Mesenchymal stem cell (in vitro differentiated cells and primary cell): ENCODE data around the gene SIK3.

ENCODE experiments used
- DNase-seq: peaks from one replicate; pipeline ENCODE4 v3.0.0-alpha.2; 2013
- H2AFZ ChIP-seq: one replicate; pipeline ENCODE4 v1.6.1; 2013; ENCODE audit warnings: low read depth, mild to moderate bottlenecking, control low read depth, inconsistent platforms, low read length, moderate library complexity
- H2AK5ac ChIP-seq: 2 replicates; pipeline ENCODE4 v1.6.1; 2013; ENCODE audit warnings: low read length, moderate library complexity, mild to moderate bottlenecking, inconsistent platforms; ENCODE audit not compliant: severe bottlenecking
- H2BK120ac ChIP-seq: one replicate; pipeline ENCODE4 v1.6.1; 2013; ENCODE audit warnings: low read depth, mild to moderate bottlenecking, inconsistent platforms, low read length, moderate library complexity
- H2BK12ac ChIP-seq, 2 experiments: one replicate each; pipeline ENCODE4 v1.6.1; 2013; ENCODE audit warnings: inconsistent platforms in 2 of 2, low read length in 2 of 2, mild to moderate bottlenecking in 2 of 2, moderate library complexity in 2 of 2, control low read depth in 1 of 2
- H2BK15ac ChIP-seq: one replicate; pipeline ENCODE4 v1.6.1; 2013; ENCODE audit warnings: mild to moderate bottlenecking, low read depth, inconsistent platforms; ENCODE audit not compliant: poor library complexity, severe bottlenecking
- H2BK5ac ChIP-seq: 2 replicates; pipeline ENCODE4 v1.6.1; 2013; ENCODE audit warnings: low read depth, mild to moderate bottlenecking, low read length, control low read depth, inconsistent platforms; ENCODE audit not compliant: poor library complexity, severe bottlenecking
- H3K14ac ChIP-seq, 2 experiments: one replicate each; pipeline ENCODE4 v1.6.1; 2013; ENCODE audit warnings: inconsistent platforms in 2 of 2, low read length in 2 of 2, control low read depth in 1 of 2, mild to moderate bottlenecking in 1 of 2, moderate library complexity in 1 of 2
- H3K18ac ChIP-seq, 2 experiments: one replicate each; pipeline ENCODE4 v1.6.1; 2013; ENCODE audit warnings: inconsistent platforms in 2 of 2, low read length in 2 of 2, control low read depth in 1 of 2, low read depth in 1 of 2, mild to moderate bottlenecking in 1 of 2
- H3K23ac ChIP-seq, 2 experiments: one replicate each; pipeline ENCODE4 v1.6.1; 2013; ENCODE audit warnings: inconsistent platforms in 2 of 2, low read length in 2 of 2, mild to moderate bottlenecking in 2 of 2, moderate library complexity in 2 of 2, control low read depth in 1 of 2
- H3K27ac ChIP-seq: 2 replicates; pipeline ENCODE4 v1.5.1; 2013; ENCODE audit warnings: mild to moderate bottlenecking, moderate library complexity, low read length, control low read depth, inconsistent platforms; ENCODE audit not compliant: poor library complexity, severe bottlenecking
- H3K27me3 ChIP-seq, 2 experiments: 2 replicates each; pipeline versions ENCODE4 v1.6.1 to v1.7.0; 2013; ENCODE audit warnings: low read length in 2 of 2, mild to moderate bottlenecking in 2 of 2, moderate library complexity in 2 of 2, control low read depth in 1 of 2, inconsistent platforms in 1 of 2; ENCODE audit not compliant: control insufficient read depth in 1 of 2, insufficient read depth in 1 of 2
- H3K36me3 ChIP-seq, 2 experiments: 2 replicates each; pipeline versions ENCODE4 v1.6.1 to v1.7.0; 2013; ENCODE audit warnings: low read length in 2 of 2, control low read depth in 1 of 2, inconsistent platforms in 1 of 2, low read depth in 1 of 2, mild to moderate bottlenecking in 1 of 2; ENCODE audit not compliant: insufficient read depth in 2 of 2, control insufficient read depth in 1 of 2
- H3K4ac ChIP-seq, 2 experiments: one replicate each; pipeline ENCODE4 v1.6.1; 2013; ENCODE audit warnings: inconsistent platforms in 2 of 2, low read length in 2 of 2, mild to moderate bottlenecking in 2 of 2, moderate library complexity in 2 of 2, control low read depth in 1 of 2, low read depth in 1 of 2
- H3K4me1 ChIP-seq: 2 replicates; pipeline ENCODE4 v1.6.1; 2013; ENCODE audit warnings: low read depth, low read length, control low read depth; ENCODE audit not compliant: control insufficient read depth, insufficient read depth
- H3K4me2 ChIP-seq: 2 replicates; pipeline ENCODE4 v1.6.1; 2013; ENCODE audit warnings: low read length, mild to moderate bottlenecking, inconsistent platforms; ENCODE audit not compliant: poor library complexity, severe bottlenecking
- H3K4me3 ChIP-seq, 2 experiments: 2 replicates each; pipeline versions ENCODE4 v1.5.1 to v1.7.0; 2013; ENCODE audit warnings: low read length in 2 of 2, mild to moderate bottlenecking in 2 of 2, control low read depth in 1 of 2, low read depth in 1 of 2; ENCODE audit not compliant: insufficient read depth in 1 of 2
- H3K79me1 ChIP-seq: replicated peaks from 2 replicates; pipeline ENCODE4 v1.6.1; 2013; ENCODE audit warnings: mild to moderate bottlenecking, control low read depth, low read length, inconsistent platforms; ENCODE audit not compliant: poor library complexity, severe bottlenecking
- H3K9ac ChIP-seq: 2 replicates; pipeline ENCODE4 v1.7.0; 2013; ENCODE audit warnings: mild to moderate bottlenecking, low read length, moderate library complexity
- H3K9me3 ChIP-seq: 2 replicates; pipeline ENCODE4 v1.7.0; 2013; ENCODE audit warnings: mild to moderate bottlenecking, low read length; ENCODE audit not compliant: control insufficient read depth
- H4K8ac ChIP-seq: one replicate; pipeline ENCODE4 v1.6.1; 2013; ENCODE audit warnings: inconsistent platforms, mild to moderate bottlenecking, low read length, moderate library complexity
- H4K91ac ChIP-seq: one replicate; pipeline ENCODE4 v1.6.1; 2013; ENCODE audit warnings: mild to moderate bottlenecking, low read length, inconsistent platforms
- WGBS: methylation state at CpG from one replicate; pipeline ENCODE4 v1.1.7; 2013; ENCODE audit warnings: mixed read lengths; 5-methylcytosine and 5-hydroxymethylcytosine counted together

The SIK3 gene

DNA sequence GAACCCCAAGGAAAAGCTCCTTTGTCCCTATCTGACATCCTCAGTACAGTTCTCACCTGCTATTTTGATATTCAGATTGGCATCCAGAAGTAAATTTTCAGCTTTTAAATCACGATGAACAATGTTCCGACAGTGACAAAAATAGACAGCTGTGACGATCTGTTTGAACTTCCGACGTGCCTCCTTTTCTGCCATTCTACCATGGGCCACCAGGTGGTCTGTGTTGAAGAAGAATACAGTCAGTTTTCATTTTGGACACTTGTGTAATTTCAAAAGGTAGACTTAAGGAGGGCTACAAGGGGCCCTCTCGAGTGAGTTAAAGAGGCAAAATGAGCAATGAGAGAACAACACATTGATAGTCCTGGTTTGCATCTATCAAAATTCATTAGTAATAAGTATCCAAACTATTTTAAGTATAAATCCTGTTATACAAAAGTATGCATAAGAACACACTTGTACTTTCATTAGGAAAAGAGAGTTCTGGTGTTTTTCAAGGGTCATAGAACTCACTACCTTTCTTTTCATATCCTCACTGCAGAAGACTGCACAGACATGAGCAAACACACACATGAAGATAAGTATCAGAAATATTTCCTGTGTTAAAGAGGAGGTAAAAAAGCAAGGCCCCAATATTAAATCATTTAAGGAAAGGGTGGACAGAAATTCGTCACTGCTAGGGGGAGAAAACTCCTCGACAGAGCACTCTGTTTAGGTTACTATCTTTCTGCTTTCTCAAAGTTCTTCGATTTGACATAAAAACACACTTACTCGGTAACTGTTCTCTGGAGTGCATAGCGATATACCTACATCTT, 170.9 kb downstream of the SIK3 start:
- H3K27me3 ChIP-seq: no peaks in the 10 kb centered on the region
- no peak overlapping the region for H3K4me3 ChIP-seq
- no peak overlapping the region for H2BK120ac ChIP-seq
- H2AFZ ChIP-seq: no peak overlapping the region
- H2BK15ac ChIP-seq: no peak overlapping the region
- DNase-seq: peak; percentile 16
- H4K8ac ChIP-seq: no peak overlapping the region
- H2AK5ac ChIP-seq: no peak overlapping the region
- no peak overlapping the region for H3K9ac ChIP-seq
- 85% methylated on average over 10 of the region's 11 CpGs for WGBS
- H3K4me1 ChIP-seq: no peaks in the 10 kb centered on the region
- no peak overlapping the region for H3K14ac ChIP-seq
- no peak overlapping the region for H2BK12ac ChIP-seq
- H3K36me3 ChIP-seq: peaks cover 10 to 28% of the 10 kb centered on the region in 2 experiments
- H4K91ac ChIP-seq: no peak overlapping the region
- no peak overlapping the region for H3K4ac ChIP-seq
- H3K27ac ChIP-seq: no peak overlapping the region
- H3K79me1 ChIP-seq: peaks cover 5% of the 10 kb centered on the region
- no peak overlapping the region for H3K18ac ChIP-seq
- H3K4me2 ChIP-seq: no peak overlapping the region
- no peaks in the 10 kb centered on the region for H3K9me3 ChIP-seq
- H2BK5ac ChIP-seq: no peak overlapping the region
- H3K23ac ChIP-seq: no peak overlapping the region

DNA sequence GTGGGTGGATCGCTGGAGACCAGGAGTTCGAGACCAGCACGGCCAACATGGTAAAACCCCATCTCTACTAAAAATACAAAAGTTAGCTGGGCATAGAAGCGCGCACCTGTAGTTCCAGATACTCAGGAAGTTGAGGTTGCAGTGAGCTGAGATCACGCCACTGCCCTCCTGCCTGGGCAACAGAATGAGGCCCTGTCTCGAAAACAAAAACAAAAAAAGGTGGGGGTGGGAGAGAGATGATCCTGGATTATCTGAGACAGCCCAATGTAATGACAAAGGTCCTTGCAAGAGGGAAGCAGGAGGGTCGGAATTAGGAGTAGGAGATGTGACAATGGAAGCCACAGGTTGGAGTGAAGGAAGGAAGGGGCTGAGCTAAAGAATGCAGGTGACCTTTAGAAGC, 173.2 kb downstream of the SIK3 start:
- H3K14ac ChIP-seq: no peak overlapping the region
- H4K8ac ChIP-seq: no peak overlapping the region
- no peak overlapping the region for H2AK5ac ChIP-seq
- no peak for DNase-seq
- no peak overlapping the region for H2BK12ac ChIP-seq
- H3K36me3 ChIP-seq: peaks cover 13 to 42% of the 10 kb centered on the region in 2 experiments
- H2BK120ac ChIP-seq: no peak overlapping the region
- H3K4ac ChIP-seq: no peak overlapping the region
- H3K9ac ChIP-seq: no peak overlapping the region
- H4K91ac ChIP-seq: no peak overlapping the region
- H3K27ac ChIP-seq: no peak overlapping the region
- no peaks in the 10 kb centered on the region for H3K4me1 ChIP-seq
- H3K23ac ChIP-seq: no peak overlapping the region
- H3K79me1 ChIP-seq: peaks cover 5% of the 10 kb centered on the region
- no peak overlapping the region for H3K4me3 ChIP-seq
- no peak overlapping the region for H2AFZ ChIP-seq
- no peak overlapping the region for H3K4me2 ChIP-seq
- no peaks in the 10 kb centered on the region for H3K27me3 ChIP-seq
- 98% methylated on average over 7 of the region's 8 CpGs for WGBS
- H3K18ac ChIP-seq: no peak overlapping the region
- H3K9me3 ChIP-seq: no peaks in the 10 kb centered on the region
- no peak overlapping the region for H2BK15ac ChIP-seq
- no peak overlapping the region for H2BK5ac ChIP-seq

DNA sequence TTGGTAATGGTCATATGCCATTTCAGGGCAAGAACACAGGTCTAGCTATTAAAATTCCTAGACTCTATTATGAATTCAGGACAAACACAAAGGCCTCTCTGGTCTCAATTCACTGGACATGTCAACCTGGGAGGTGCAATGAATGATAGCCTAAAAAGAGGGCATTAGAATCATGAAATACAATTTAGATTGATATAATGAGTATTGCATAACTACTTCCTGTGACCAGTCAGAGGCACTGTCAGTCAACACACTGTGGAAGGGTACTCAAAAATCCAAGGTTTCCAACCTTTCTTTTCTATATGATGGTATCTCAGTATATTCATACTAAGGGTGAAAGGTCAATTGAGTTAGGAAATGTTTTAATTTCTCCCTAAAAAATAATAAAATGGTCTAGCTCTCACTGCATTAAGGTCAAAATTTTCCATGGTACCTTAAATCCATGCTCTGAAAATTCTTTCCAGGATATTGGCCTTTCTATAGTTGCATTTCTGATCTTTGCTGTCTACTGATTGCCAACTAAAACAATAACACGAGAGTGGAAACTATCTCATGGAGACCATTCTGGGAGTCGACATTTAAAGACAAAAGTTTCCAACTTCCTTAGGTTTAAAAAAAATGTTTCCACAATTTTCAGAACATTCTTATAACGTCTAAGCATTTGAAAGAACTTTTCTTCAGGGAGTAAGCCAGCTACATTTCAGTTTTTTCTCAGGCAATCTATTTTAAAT, 179.1 kb downstream of the SIK3 start:
- Histone ChIP-seq H2BK15ac (no peak overlapping the region), H3K27ac (no peak overlapping the region), H3K4me1 (no peaks in the 10 kb centered on the region), H3K27me3 (no peaks in the 10 kb centered on the region), H3K4me2 (no peak overlapping the region), H3K23ac (no peak overlapping the region), H3K79me1 (no peaks in the 10 kb centered on the region), H2AK5ac (no peak overlapping the region), H4K91ac (no peak overlapping the region), H2BK12ac (no peak overlapping the region), H3K9me3 (no peaks in the 10 kb centered on the region), H3K9ac (no peak overlapping the region), H3K18ac (no peak overlapping the region), H3K4me3 (no peak overlapping the region), H3K14ac (no peak overlapping the region), H2AFZ (no peak overlapping the region), H3K36me3 (peaks cover 2 to 17% of the 10 kb centered on the region in 2 experiments), H2BK5ac (no peak overlapping the region), H3K4ac (no peak overlapping the region), H4K8ac (no peak overlapping the region), H2BK120ac (no peak overlapping the region)
- no peak for DNase-seq
- WGBS: over 99% methylated on average over 3 of the region's 3 CpGs

DNA sequence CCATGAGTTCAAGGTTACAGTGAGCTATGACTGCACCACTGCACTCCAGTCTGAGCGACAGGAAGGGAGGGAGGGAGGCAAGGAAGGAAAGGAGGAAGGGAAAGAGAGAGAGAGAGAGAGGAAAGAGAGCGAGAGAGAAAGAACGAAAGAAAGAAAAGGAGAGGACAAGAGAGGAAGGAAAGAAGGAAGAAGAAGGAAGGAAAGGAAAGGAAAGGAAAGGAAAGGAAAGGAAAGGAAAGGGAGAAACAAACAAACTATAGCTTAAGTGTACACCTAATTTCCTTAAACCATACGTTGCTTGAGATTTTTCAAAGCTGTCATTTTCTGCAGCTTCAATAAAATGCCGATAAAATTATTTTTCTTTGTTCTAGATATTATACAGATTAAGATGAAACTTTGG, 180.6 kb downstream of the SIK3 start:
- Histone ChIP-seq H3K4ac (no peak overlapping the region), H2AK5ac (no peak overlapping the region), H2BK15ac (no peak overlapping the region), H2AFZ (no peak overlapping the region), H3K79me1 (no peaks in the 10 kb centered on the region), H3K27me3 (no peaks in the 10 kb centered on the region), H4K8ac (no peak overlapping the region), H3K4me3 (no peak overlapping the region), H3K27ac (no peak overlapping the region), H3K18ac (no peak overlapping the region), H3K4me1 (no peaks in the 10 kb centered on the region), H3K9ac (no peak overlapping the region), H3K4me2 (no peak overlapping the region), H3K23ac (no peak overlapping the region), H2BK120ac (no peak overlapping the region), H3K9me3 (no peaks in the 10 kb centered on the region), H3K14ac (no peak overlapping the region), H4K91ac (no peak overlapping the region), H3K36me3 (peaks cover 2 to 17% of the 10 kb centered on the region in 2 experiments), H2BK5ac (no peak overlapping the region), H2BK12ac (no peak overlapping the region)
- WGBS: 91% methylated on average over 3 of the region's 5 CpGs
- no peak for DNase-seq
